BLaER1 (cell line): Measurements from ENCODE around the gene ATP7B.

Source experiments
- H3K27ac ChIP-seq: shearing (Covaris generic); formaldehyde crosslinking; 2 replicates; pipeline ENCODE4 v1.8.1; 2022
- H3K27me3 ChIP-seq: shearing (Covaris generic); formaldehyde crosslinking; 2 replicates; pipeline ENCODE4 v1.8.1; 2022
- H3K36me3 ChIP-seq: shearing (Covaris generic); formaldehyde crosslinking; 2 replicates; pipeline ENCODE4 v1.8.1; 2022
- H3K4me1 ChIP-seq: shearing (Covaris generic); formaldehyde crosslinking; 2 replicates; pipeline ENCODE4 v1.8.1; 2022
- H3K4me2 ChIP-seq: shearing (Covaris generic); formaldehyde crosslinking; 2 replicates; pipeline ENCODE4 v1.8.1; 2022
- H3K4me3 ChIP-seq: shearing (Covaris generic); formaldehyde crosslinking; 2 replicates; pipeline ENCODE4 v1.8.1; 2022
- H3K9ac ChIP-seq: shearing (Covaris generic); formaldehyde crosslinking; 2 replicates; pipeline ENCODE4 v1.8.1; 2022
- H3K9me3 ChIP-seq: shearing (Covaris generic); formaldehyde crosslinking; 2 replicates; pipeline ENCODE4 v1.8.1; 2022
- H4K20me1 ChIP-seq: shearing (Covaris generic); formaldehyde crosslinking; 2 replicates; pipeline ENCODE4 v1.8.1; 2022
- Cebpa-rat ChIP-seq: shearing (Covaris generic); IDR thresholded peaks from 2 replicates; pipeline ENCODE4 v1.8.1; 2022

The ATP7B gene

DNA sequence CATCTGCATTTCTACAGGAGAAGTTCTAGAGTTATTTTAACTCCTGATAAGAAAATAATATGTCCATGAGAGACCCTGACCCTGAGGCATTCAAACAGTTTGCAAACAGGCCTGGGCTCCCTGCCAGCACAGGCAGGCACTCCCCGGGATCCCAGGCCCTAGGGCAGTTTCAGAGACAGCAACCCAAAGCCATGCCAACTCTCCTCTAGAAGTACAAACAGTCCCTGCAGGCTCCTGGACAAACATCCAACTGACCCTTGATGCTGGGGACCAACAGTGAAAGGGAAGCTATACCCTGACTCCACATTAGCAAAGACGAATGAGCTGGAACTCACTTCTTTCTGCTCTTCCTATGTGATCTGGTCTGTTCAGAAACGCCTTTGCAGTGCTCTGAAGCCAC is 104.7 kb downstream of the ATP7B start:
- Histone ChIP-seq H3K9me3 (no peaks in the 10 kb centered on the region), H3K4me3 (no peak overlapping the region), H3K27me3 (no peaks in the 10 kb centered on the region), H3K27ac (0 out of 2 replicates have a peak overlapping the region, but pooled peaks have one; percentile 1), H3K36me3 (no peaks in the 10 kb centered on the region), H3K4me2 (peak overlapping the region; percentile 54), H4K20me1 (no peaks in the 10 kb centered on the region), H3K9ac (no peak overlapping the region), H3K4me1 (peaks cover 43% of the 10 kb centered on the region)
- no peak for TF ChIP-seq Cebpa-rat

DNA sequence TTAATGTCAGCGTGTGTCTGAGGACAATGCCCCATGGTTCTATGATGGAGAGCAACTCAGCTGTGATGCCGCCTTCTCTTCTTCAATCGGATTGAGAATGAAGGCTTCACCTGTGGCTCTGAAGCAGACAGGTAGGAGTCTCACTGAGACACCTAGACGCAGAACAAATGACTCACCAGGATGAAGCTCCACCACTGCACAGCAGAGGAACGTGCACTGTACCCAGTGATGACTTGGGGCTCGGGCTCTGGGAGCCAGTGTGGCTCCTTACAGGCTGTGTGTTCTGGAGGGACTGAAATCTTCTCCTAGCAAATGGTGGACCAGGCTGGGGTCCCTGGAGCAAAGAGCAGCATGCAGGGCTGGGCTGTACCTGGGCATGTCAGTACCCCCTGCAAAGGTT is 105.5 kb downstream of the ATP7B start:
- no peak overlapping the region for H3K9ac ChIP-seq

DNA sequence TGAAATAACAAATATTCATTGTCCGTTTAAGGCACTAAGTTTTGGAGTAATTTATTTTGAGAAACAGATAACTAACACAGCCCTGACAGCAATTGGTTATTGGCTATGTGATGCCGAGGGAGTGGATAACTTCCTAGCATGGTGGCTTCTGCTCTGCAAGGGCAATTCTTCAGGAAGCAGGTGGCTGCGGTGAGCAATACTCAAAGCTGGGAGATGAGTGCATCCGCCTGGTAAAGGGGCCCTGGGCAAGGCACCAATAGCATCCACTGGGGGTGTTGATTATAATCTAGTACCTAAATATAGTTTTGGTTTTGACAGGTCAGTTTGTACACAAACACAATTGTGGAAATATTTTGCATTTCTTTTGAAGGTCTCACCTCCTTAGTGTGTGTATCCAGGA is 108.5 kb downstream of the ATP7B start:
- no peaks in the 10 kb centered on the region for H3K36me3 ChIP-seq
- H3K4me3 ChIP-seq: no peak overlapping the region
- H3K27ac ChIP-seq: peak overlapping the region; percentile 76
- H4K20me1 ChIP-seq: no peaks in the 10 kb centered on the region
- no peak overlapping the region for H3K9ac ChIP-seq
- peaks cover 54% of the 10 kb centered on the region for H3K4me1 ChIP-seq
- H3K9me3 ChIP-seq: no peaks in the 10 kb centered on the region
- H3K4me2 ChIP-seq: peak overlapping the region; percentile 76
- no peaks in the 10 kb centered on the region for H3K27me3 ChIP-seq
- TF ChIP-seq Cebpa-rat: no peak

More for the DNA sequence above, 105.5 kb downstream of the ATP7B start:
- no peak for TF ChIP-seq Cebpa-rat
- Histone ChIP-seq H3K27me3 (no peaks in the 10 kb centered on the region), H4K20me1 (no peaks in the 10 kb centered on the region), H3K4me2 (no peak overlapping the region), H3K36me3 (no peaks in the 10 kb centered on the region), H3K9me3 (no peaks in the 10 kb centered on the region), H3K4me1 (peaks cover 47% of the 10 kb centered on the region), H3K27ac (no peak overlapping the region), H3K4me3 (no peak overlapping the region)

DNA sequence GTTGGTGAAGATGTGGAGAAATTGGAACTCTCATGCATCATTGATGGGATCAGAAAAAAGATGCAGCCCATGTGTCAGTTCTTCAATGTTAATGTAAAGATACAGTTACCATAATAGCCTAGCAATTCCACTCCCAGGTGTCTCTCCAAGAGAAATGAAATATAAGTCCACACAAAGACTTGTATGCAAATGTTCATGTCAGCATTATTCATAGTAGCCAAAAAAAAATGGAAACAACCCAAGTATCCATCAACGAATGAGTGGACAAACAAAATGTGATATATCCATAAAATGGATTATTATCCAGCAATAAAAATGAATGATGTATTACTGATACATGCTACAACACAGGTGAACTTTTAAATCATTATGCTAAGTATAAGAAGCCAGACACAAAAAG is 110.8 kb downstream of the ATP7B start:
- H3K9ac ChIP-seq: no peak overlapping the region
- no peak overlapping the region for H3K4me2 ChIP-seq
- no peaks in the 10 kb centered on the region for H4K20me1 ChIP-seq
- peaks cover 50% of the 10 kb centered on the region for H3K4me1 ChIP-seq
- H3K27ac ChIP-seq: no peak overlapping the region
- no peaks in the 10 kb centered on the region for H3K9me3 ChIP-seq
- no peak overlapping the region for H3K4me3 ChIP-seq
- no peak for TF ChIP-seq Cebpa-rat
- no peaks in the 10 kb centered on the region for H3K36me3 ChIP-seq
- no peaks in the 10 kb centered on the region for H3K27me3 ChIP-seq

DNA sequence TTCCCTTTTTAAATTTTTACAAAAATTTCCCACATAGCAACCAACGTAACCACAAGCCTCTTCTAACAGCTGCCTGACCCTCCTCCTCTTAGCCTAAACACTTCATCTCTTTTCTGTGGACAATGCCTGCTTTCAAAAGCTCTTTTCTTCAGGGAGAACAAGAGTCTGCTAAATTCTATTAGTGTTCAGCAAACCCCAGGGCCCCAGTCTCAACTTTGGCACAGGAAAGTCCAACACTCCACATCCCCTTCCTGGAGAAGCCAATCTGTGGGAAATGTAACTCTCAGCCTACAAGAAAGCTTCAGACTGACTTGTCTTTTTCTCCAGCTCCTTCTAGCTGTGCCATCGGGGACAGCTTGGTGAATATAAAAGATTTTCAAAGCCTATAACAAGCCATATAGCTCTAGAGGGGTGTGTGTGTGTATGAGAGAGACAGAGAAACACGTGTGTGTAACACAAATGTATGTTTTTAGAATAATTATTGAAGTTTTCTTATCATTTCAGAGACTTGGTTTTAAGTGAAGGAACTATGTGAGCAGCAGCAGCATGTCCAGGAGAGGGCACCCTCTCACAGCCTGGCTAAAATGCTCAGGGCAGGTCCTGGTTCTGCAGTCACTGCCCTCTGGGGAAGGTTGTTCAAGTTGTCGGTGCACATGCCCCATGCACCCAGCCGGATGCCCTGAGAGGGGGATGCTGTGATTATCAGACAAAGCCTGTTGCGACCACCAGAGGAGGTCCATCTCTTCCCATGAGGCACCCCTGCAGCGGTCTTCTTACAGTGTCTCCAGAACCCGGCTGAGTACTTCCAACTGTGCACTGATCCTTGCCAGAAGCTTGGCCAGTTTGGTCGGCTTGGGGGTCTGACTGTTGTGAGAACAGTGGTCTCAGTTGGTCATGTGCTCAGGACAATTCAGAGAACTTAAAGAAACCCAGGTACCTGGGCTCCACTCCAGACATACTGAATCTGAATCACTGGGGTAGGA is 115.1 kb downstream of the ATP7B start:
- TF ChIP-seq Cebpa-rat: no peak
- Histone ChIP-seq H3K9me3 (no peaks in the 10 kb centered on the region), H3K4me1 (peaks cover 22% of the 10 kb centered on the region), H3K4me3 (no peak overlapping the region), H3K27ac (no peak overlapping the region), H3K36me3 (no peaks in the 10 kb centered on the region), H3K9ac (no peak overlapping the region; the same call in 1 of the 2 replicates), H3K27me3 (no peaks in the 10 kb centered on the region), H4K20me1 (no peaks in the 10 kb centered on the region), H3K4me2 (peak overlapping the region; percentile 17; the same call in 1 of the 2 replicates)

DNA sequence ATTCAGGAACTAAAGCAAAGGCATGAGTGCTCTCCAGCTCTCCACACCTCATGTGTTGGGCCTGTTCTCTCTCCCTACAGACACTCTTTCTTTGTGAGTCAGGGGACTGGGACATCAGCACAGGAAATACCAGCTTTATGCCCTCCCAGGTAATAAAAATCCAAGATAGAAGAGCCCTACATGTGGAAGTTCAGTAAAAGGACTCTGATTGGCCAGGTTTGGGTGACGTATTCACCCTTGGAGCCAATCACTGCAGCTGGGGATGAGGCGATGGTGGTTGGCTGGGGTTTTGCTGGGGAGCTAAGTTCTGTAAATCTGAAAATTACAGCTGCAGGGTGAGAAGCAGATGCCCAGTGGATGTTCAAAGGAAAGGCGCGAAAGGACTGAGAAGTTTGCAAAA is 117.0 kb downstream of the ATP7B start:
- Histone ChIP-seq H4K20me1 (no peaks in the 10 kb centered on the region), H3K27ac (no peak overlapping the region), H3K4me1 (peaks cover 13% of the 10 kb centered on the region), H3K36me3 (no peaks in the 10 kb centered on the region), H3K9ac (no peak overlapping the region), H3K4me2 (no peak overlapping the region), H3K27me3 (no peaks in the 10 kb centered on the region), H3K4me3 (no peak overlapping the region), H3K9me3 (no peaks in the 10 kb centered on the region)
- TF ChIP-seq Cebpa-rat: no peak

DNA sequence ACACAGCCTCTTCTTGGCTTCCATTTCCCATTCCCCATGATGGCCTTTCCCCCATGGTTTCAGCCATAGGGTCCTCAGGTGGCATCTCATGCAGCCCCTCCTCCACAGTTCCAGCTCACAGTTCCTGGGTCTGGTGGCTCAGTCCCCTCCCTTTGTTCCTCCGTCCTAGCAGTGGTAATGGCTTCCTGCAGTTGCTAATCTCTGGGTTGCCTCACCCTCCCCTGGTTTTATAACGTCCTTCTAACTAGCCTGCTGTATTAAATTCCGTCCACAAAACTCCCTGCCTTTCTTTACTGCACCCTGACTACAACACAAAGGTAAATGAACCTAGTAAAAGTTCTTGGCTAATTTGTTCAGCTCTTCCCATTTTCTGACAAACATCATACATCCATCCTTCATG is 118.6 kb downstream of the ATP7B start:
- Histone ChIP-seq H3K4me3 (no peak overlapping the region), H3K9me3 (no peaks in the 10 kb centered on the region), H4K20me1 (no peaks in the 10 kb centered on the region), H3K36me3 (no peaks in the 10 kb centered on the region), H3K4me2 (no peak overlapping the region), H3K27me3 (no peaks in the 10 kb centered on the region), H3K9ac (no peak overlapping the region), H3K27ac (no peak overlapping the region), H3K4me1 (peaks cover 13% of the 10 kb centered on the region)
- TF ChIP-seq Cebpa-rat: no peak

DNA sequence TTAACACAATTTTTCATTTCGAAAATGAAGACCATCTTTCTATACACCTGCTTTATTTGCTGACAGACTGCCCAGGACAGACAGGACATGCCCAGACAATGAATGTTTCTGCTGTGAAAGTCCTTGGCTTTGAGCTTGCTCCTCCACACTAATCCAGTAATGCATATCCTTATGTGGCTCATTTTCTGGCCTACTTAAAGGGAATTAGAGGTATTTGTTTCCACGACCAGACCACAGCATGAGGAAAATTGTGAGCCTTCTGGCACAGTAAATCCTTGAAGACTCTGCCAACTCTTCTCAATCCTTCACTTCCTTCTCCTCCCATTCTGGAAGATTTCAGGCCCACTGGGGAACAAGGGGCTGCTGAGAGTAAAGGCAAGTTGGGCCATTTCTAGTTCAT is 123.8 kb downstream of the ATP7B start:
- no peak overlapping the region for H3K27ac ChIP-seq
- H3K4me2 ChIP-seq: no peak overlapping the region
- H3K4me3 ChIP-seq: no peak overlapping the region
- H3K4me1 ChIP-seq: no peaks in the 10 kb centered on the region
- H3K9me3 ChIP-seq: peaks cover 20% of the 10 kb centered on the region
- no peak for TF ChIP-seq Cebpa-rat
- H3K9ac ChIP-seq: no peak overlapping the region
- no peaks in the 10 kb centered on the region for H3K27me3 ChIP-seq
- H4K20me1 ChIP-seq: no peaks in the 10 kb centered on the region
- H3K36me3 ChIP-seq: no peaks in the 10 kb centered on the region

DNA sequence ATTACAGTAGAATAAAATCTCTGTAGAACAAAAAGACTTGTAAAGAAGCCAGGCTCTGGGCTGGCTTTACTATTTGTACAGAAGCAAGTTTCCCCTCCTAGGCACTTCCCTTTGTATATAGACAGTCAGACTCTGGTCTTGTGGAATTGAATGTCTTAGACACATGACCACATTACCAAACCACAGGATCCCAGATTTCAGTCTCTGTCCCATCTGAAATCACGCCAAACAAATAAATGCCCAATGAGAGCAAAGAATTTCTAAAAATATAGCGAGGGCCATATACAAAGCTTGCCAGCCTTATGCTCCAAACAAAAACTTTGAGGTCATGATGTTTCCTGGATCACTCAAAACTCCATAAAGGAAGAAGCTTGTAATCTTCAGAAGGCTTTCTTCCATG is 125.6 kb downstream of the ATP7B start:
- Histone ChIP-seq H3K27ac (no peak overlapping the region), H3K4me3 (no peak overlapping the region)
- TF ChIP-seq Cebpa-rat: no peak

DNA sequence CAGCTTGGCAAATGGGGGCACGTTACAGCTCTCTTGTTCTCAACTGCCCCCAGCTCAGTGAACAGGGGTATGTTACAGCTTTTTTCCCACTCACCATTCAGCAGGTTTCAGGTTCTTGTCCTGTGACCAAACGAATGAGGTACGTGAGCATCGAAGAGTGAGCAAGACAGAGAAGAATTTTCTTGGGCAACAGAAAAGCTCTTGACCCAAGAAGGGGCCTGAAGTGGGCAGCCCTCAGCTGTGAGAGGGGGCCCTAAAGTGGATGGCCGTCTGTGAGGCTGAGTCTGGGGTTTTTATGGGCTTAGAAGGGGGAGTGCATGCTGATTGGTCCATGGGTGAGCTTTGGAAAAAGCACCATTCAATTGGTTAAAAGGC is 128.0 kb downstream of the ATP7B start:
- no peak overlapping the region for H3K4me2 ChIP-seq
- no peak overlapping the region for H3K4me3 ChIP-seq
- TF ChIP-seq Cebpa-rat: no peak
- H3K4me1 ChIP-seq: peaks cover 33% of the 10 kb centered on the region
- H3K9ac ChIP-seq: no peak overlapping the region
- H4K20me1 ChIP-seq: no peaks in the 10 kb centered on the region
- no peaks in the 10 kb centered on the region for H3K27me3 ChIP-seq
- H3K9me3 ChIP-seq: peaks cover 31% of the 10 kb centered on the region
- H3K36me3 ChIP-seq: no peaks in the 10 kb centered on the region
- H3K27ac ChIP-seq: no peak overlapping the region

More for the DNA sequence above, 125.6 kb downstream of the ATP7B start:
- Histone ChIP-seq H3K4me2 (no peak overlapping the region), H3K9ac (no peak overlapping the region), H3K27me3 (no peaks in the 10 kb centered on the region), H3K4me1 (peaks cover 9% of the 10 kb centered on the region), H3K36me3 (no peaks in the 10 kb centered on the region), H4K20me1 (no peaks in the 10 kb centered on the region), H3K9me3 (peaks cover 31% of the 10 kb centered on the region)
